KOPT-K1 (cell line): ENCODE results near the gene RSAD2.
"Not testable (repeated sequence)": the region's sequence is repeated elsewhere in the genome, so short reads cannot be mapped to it uniquely, and the experiment has no call there.

Experiments
- H3K27ac ChIP-seq: fragments of 200-600 bp; sonication (generic); 2 replicates; pipeline ENCODE4 v1.5.1; 2016; ENCODE audit warnings: antibody characterized with exemption, mild to moderate bottlenecking, low read depth, low read length; ENCODE audit not compliant: poor library complexity, severe bottlenecking
- H3K36me3 ChIP-seq: fragments of 200-600 bp; sonication (generic); 2 replicates; pipeline ENCODE4 v1.5.1; 2017; ENCODE audit warnings: antibody characterized with exemption, mild to moderate bottlenecking, low read length, moderate library complexity; ENCODE audit not compliant: insufficient read depth
- H3K9me3 ChIP-seq: fragments of 200-600 bp; sonication (generic); 2 replicates; pipeline ENCODE4 v1.5.1; 2017; ENCODE audit warnings: antibody characterized with exemption, low read length, mild to moderate bottlenecking; ENCODE audit not compliant: insufficient read depth, poor library complexity, severe bottlenecking

RSAD2 gene

DNA sequence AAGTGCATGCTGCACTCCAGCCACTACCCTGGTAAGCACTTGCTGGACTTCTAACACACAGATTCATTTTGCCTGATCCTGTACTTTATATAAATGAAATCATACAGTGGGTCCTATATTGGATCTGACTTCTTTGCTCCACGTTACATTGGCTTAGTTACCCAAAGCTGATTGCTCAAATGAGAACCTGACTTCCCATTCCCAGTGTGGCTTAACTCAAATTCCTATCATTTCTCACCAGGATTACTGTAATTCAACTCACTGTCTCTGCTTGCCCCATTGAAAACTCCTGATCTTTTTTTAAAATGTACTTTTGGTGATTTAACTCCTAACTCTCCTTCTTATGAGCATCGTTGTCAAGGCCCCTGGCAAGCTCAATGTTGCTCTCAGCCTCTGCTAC, 1.4 kb downstream of the RSAD2 start:
- Histone ChIP-seq H3K27ac (peak overlapping the region; percentile 95), H3K9me3 (peaks cover 6% of the 10 kb centered on the region), H3K36me3 (peaks cover 8% of the 10 kb centered on the region)

DNA sequence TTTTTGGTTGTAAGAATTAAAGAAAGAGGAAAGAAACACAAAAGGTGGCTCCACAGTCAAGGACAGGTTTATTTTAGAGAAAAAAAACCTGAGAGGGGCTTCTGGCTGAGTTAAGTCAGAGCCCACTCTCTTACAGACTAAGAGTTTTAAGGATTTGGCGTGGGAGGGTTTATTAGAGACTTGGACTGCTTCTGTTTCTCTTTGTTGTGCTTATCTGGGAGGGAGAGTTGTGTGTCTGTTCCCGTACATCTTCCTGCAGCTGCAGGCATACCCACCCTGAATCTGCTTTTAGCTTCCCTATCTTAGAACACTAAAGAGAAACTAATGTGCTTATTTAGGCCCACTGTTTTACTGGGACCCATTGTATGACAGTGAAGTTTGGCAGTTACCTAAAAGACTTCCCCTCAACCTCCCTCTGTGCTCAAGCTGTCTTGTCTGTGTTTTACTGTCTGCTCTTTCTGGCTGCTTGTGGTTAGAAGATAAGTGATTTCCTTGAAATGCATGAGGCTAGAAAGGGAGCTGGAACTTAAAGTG, 2.7 kb downstream of the RSAD2 start:
- H3K9me3 ChIP-seq, result no peaks in the 10 kb centered on the region
- peak overlapping the region; percentile 95 for H3K27ac ChIP-seq
- peaks cover 18% of the 10 kb centered on the region for H3K36me3 ChIP-seq

DNA sequence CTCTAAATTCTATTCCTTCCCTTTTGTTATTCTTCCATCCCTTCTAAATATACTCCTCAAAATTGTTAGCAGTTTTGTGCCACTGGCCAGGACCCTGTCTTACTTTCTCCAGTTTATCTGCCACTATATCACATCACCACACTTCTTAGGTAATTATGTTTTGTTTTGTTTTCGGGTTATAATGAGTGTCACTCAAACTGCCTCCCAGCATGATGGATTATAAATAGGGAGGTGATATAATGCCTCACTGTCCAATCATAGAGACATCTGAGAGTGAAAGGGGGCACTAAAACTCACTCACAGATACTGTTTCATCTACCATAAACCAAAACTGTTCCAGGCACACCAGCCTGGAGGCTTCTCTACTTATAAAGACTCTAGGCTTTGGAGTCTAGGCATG, 3.5 kb downstream of the RSAD2 start:
- peaks cover 21% of the 10 kb centered on the region for H3K36me3 ChIP-seq
- no peaks in the 10 kb centered on the region for H3K9me3 ChIP-seq
- H3K27ac ChIP-seq, result peak overlapping the region; percentile 95

- Histone ChIP-seq H3K36me3 (peaks cover 21% of the 10 kb centered on the region), H3K27ac (peak overlapping the region; percentile 95), H3K9me3 (no peaks in the 10 kb centered on the region)
Measured at GRCh38 chr2:6881516-6881915, 3.9 kb downstream of the RSAD2 start.

DNA sequence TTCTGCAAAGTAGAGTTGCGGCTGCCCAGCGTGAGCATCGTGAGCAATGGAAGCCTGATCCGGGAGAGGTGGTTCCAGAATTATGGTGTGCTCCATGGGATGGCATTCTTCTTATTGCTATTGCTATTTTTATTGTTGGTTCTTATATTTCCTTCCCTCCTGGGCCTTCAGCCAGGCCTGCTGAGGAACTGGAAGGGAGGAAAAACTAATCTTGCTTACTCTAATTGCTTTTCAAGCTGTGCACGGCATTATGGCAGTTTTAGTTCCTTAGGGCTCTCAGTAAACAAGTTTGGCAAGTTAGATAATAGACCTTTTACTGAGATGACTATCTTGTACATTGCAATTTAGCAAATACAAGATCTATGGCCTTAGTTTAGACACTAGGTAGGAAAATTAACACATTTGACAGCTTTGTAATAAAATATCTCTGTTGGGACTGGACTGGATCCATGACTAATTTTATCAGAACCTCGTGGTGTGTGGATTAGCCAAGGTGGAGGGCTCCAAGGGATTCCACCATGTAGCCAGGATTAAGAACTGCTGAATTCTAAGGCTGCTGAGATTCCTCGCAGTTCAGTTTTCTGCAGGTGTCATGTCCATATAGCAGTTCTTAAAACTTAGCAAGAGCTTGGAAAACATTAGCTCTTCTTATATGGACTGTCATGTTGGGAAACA, 6.0 kb downstream of the RSAD2 start:
- H3K27ac ChIP-seq, result peak overlapping the region; percentile 31
- no peaks in the 10 kb centered on the region for H3K9me3 ChIP-seq
- peaks cover 21% of the 10 kb centered on the region for H3K36me3 ChIP-seq

DNA sequence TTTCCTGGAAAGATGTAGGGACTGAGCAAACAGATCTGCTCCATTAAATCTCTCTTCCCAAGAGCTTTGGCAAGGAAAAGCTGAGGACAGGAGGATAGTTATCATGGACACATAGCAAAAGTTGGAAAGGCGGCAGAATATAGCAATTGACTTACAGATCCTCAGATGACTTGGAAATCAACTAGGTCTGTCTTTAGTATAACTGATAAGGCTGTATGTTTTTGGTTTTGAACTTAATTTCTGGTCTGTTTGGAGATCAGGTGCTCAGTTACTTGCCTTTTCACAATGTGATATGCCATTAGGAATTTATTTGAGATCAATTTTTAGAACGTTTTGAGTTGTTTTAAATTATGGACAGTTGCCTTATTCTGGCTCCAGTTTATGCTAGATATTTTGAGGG, 8.0 kb downstream of the RSAD2 start:
- H3K27ac ChIP-seq, result no peak overlapping the region
- H3K9me3 ChIP-seq, result no peaks in the 10 kb centered on the region
- peaks cover 31% of the 10 kb centered on the region for H3K36me3 ChIP-seq

DNA sequence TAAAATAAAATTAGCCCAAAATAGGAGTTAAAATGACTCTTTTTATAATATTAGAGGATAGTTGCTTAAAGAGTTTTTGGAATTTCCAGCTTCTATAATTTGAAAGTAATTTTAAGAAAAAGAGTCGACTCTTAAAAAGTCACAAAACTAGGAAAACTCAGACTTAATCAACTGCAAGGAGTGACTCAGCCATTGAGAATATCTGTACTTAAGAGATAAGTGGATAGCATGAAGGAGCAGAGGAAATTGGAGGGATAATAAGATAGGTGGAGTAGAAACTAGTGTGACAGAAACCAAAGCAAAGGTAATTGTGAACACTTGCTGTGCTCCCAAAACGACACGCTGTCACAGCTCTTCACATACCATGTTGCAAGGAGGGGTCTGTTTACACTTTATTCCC, 8.4 kb downstream of the RSAD2 start:
- Histone ChIP-seq H3K9me3 (no peaks in the 10 kb centered on the region), H3K27ac (peak overlapping the region; percentile 16), H3K36me3 (peaks cover 33% of the 10 kb centered on the region)

GRCh38 chr2:6887751-6888192, 10.2 kb downstream of the RSAD2 start:
- Histone ChIP-seq H3K9me3 (no peaks in the 10 kb centered on the region), H3K36me3 (peaks cover 38% of the 10 kb centered on the region), H3K27ac (peak overlapping the region; percentile 64)

- Histone ChIP-seq H3K9me3 (no peaks in the 10 kb centered on the region), H3K36me3 (peaks cover 42% of the 10 kb centered on the region), H3K27ac (peak overlapping the region; percentile 64)
Measured at GRCh38 chr2:6888724-6889123, 11.1 kb downstream of the RSAD2 start.

DNA sequence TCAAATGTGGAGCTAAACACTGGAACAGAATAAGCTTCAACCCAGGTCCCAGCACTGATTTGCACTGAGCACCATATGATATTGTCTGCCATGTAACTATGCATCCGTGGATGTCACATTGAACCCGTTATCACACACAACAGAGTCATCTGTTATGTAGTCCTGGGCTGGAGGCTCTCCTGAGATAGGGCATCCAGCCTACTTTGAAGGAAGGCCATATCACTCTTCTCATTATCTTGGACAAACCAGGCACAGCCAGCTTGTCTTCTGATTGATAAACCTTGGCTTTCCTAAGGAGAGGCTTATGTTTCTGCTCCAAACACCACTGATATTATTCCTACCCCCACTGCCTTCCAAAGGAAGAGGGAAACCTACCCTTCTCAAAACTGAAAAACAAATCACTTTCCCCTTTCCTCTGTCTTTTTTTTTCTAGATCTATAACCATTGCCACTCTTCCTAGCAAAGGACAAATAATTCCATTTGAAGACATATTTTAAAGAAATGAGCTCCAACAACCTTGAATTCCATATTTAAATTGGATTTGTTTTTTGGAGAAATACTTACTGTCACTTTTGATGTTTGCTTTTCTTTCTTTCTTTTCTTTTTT, 16.4 kb downstream of the RSAD2 start:
- H3K27ac ChIP-seq, result no peak overlapping the region
- peaks cover 47% of the 10 kb centered on the region for H3K36me3 ChIP-seq
- no peaks in the 10 kb centered on the region for H3K9me3 ChIP-seq

DNA sequence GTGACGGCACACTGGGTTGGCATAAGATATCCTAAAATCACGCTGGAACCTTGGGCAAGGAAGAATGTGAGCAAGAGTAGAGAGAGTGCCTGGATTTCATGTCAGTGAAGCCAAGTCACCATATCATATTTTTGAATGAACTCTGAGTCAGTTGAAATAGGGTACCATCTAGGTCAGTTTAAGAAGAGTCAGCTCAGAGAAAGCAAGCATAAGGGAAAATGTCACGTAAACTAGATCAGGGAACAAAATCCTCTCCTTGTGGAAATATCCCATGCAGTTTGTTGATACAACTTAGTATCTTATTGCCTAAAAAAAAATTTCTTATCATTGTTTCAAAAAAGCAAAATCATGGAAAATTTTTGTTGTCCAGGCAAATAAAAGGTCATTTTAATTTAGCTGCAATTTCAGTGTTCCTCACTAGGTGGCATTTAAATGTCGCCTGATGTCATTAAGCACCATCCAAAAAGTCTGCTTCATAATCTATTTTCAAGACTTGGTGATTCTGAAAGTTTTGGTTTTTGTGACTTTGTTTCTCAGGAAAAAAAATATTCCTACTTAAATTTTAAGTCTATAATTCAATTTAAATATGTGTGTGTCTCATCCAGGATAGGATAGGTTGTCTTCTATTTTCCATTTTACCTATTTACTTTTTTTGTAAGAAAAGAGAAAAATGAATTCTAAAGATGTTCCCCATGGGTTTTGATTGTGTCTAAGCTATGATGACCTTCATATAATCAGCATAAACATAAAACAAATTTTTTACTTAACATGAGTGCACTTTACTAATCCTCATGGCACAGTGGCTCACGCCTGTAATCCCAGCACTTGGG, 19.6 kb downstream of the RSAD2 start:
- Histone ChIP-seq H3K27ac (no peak overlapping the region), H3K36me3 (peaks cover 35% of the 10 kb centered on the region), H3K9me3 (peaks cover 5% of the 10 kb centered on the region)

GRCh38 chr2:6902581-6902980, 25.0 kb downstream of the RSAD2 start:
- H3K36me3 ChIP-seq, H3K27ac ChIP-seq: not testable (repeated sequence)
- H3K9me3 ChIP-seq, result peaks cover 14% of the 10 kb centered on the region

- peaks cover 14% of the 10 kb centered on the region for H3K9me3 ChIP-seq
- no peak overlapping the region for H3K27ac ChIP-seq
- H3K36me3 ChIP-seq, result no peaks in the 10 kb centered on the region
Measured at GRCh38 chr2:6905668-6906067, 28.1 kb downstream of the RSAD2 start.

GRCh38 chr2:6906165-6906741, 28.7 kb downstream of the RSAD2 start:
- no peaks in the 10 kb centered on the region for H3K36me3 ChIP-seq
- H3K9me3 ChIP-seq, result peaks cover 14% of the 10 kb centered on the region
- no peak overlapping the region for H3K27ac ChIP-seq

DNA sequence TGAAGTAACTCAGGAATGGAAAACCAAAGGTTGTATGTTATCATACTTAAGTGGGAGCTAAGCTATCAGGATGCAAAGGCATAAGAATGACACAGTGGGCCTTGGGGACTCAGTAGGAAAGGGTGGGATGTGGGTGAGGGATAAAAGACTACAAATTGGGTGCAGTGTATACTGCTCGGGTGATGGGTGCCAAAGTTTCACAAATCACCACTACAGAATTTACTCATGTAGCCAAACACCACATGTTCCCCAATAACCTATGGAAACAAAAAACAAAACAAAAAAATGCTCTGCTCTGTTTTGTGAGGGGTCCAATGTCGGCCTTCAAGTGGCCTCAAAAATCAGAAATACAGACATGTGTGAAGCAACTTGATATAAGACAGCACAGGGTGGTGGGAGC, 30.7 kb downstream of the RSAD2 start:
- H3K27ac ChIP-seq, result peak overlapping the region; percentile 82
- no peaks in the 10 kb centered on the region for H3K36me3 ChIP-seq
- no peaks in the 10 kb centered on the region for H3K9me3 ChIP-seq
